ENCODE results near the gene FANCD2.
"Not testable (repeated sequence)": the region's sequence is repeated elsewhere in the genome, so short reads cannot be mapped to it uniquely, and the experiment has no call there.

FANCD2 gene

DNA sequence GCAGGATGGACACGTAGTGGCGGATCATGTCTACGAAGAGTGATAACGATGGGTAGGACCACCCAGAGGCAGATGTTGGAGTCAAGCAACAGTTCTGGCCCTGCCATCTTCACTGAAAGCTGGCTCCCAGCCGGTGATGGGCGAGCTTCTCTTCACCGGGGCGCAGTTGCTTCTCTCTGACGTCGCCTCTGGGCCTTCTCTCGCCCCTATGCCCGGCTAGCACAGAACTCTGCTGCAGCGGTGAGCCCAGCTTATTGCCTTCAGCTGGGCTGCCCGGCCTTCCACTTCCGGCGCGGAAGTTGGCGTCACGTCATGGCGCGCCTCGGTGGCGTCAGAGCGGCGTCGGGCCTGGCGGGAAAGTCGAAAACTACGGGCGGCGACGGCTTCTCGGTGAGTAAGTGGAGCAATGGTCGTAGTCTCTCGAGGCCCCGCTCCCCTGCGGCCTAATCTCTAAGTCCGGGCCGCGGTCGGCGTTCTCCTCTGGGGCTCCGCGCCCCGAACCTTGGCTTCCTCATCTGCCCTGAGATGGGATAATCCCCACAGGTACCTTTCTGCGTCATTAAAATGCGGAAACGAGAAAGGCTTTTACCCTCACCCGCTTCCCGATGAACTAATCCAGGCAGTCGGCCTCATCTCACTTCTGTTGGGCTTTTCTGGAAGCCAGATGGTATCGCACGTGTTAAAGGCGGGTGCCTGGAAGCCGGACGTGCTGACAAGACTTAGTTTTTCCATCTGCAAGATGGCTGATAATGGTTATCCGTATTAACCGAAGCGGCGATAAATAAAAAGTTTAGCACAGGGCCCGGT lies at the start of gene FANCD2:
TSS of gene FANCD2 (plus strand) at position 354 of the 807 bp plus-strand sequence. CDS start 2,221 bp downstream, outside the sequence.
- DNase-seq = peak; percentile 37

DNA sequence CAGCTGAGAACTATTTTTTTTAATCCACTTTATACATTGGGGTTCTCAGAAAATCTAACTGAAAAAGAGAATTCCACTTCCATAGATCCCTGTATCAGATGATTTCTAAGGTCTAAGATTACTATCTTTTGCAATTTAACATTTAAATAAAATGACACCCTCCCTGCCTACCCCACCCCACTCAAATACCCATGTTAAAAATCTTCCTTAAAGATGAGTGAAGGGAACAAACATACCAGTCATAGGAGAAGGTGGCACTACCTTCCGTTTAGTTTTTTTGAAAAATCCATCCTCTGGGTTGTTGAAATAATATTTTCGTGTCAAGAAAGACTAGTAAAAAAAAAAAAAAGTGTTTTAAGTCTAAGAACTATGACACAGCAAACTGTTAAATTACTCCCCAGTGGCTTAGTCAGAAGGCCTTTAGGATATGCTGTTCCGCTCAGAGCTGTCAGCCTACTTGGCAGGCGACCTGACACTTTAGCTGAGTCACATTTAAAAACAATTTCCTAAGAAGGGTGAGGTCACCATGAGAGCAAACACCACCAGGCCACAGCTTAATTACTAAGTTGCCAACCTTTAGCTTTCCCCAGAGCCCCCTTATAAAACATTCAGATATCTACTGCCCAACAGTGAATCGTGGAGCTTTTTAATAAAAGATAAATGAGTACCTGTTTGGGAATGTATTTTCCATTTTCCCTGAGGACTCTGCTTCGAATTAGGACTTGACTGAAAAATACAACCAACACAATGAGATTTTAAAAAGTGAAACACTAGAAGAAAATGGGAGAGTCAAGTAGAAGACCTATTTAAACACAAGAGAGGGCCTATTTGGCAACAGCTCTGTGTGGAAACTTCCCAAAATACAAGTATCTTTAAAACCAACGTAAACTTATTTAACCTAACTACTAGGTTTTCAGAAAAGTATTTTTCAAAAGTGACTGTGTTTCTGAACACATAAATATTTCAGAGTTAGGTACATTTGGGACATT lies 49.2 kb upstream of the FANCD2 start:
- DNase-seq = no peak

DNA sequence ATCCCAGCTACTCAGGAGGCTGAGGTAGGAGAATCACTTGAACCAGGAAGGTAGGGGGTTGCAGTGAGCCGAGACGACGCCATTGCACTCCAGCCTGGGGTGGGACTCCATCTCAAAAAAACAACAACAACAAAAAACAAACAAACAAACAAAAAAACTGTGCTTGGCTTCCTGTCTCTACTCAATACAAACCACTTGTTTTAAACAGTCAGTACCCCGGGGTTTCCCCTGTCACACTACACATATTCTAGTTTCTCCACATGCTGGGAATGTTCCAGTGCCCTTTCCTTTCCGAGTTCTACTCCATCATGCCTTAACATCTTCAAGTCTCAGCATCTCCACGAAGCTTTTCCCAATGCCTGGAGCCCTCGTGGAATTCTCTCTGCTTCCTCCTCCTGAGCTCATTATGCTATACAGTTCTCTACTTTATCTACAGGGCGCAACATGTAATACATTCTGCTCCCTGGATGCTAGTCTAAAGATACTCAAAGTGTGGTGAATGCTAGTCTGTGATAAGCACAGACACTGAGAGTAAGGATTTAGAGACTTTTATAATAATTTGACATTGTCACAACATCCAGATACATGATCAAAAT lies 47.4 kb upstream of the FANCD2 start:
- no peak for DNase-seq

DNA sequence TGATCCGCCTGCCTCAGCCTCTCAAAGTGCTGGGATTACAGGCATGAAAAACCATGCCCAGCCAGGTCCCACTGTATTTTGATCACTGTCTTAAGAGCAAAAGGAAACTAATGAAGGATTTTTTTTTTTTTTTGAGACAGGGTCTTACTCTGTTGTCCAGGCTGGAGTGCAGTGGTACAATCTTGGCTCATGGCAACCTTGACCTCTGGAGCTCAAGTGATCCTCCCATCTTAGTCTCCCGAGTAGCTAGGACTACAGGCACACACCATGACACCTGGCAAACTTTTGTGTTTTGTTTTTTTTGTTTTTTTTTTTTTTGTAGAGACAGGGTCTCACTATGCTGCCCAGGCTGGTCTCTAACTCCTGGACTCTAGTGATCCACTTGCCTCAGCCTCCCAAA lies 46.0 kb upstream of the FANCD2 start:
- no peak for DNase-seq

DNA sequence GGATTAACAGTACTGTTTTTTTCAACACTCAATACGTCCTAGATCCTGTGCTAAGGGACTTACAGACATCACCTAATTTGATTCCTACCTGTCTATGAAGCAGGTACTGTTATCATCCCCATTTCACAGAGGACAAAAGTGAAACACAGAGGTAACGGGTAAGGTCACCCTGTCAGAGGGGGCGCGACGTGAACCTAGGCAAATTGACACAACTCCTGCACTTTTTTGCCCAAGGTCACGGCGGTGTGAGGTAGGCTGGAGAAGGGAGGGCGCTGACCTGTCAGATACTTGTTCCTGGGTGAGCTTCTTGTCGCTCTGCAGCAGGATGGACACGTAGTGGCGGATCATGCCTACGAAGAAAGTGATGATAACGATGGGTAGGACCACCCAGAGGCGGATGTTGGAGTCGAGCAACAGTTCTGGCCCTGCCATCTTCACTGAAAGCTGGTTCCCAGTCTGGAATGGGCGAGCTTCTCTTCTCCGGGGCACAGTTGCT lies 40.0 kb upstream of the FANCD2 start:
- DNase-seq = no peak

DNA sequence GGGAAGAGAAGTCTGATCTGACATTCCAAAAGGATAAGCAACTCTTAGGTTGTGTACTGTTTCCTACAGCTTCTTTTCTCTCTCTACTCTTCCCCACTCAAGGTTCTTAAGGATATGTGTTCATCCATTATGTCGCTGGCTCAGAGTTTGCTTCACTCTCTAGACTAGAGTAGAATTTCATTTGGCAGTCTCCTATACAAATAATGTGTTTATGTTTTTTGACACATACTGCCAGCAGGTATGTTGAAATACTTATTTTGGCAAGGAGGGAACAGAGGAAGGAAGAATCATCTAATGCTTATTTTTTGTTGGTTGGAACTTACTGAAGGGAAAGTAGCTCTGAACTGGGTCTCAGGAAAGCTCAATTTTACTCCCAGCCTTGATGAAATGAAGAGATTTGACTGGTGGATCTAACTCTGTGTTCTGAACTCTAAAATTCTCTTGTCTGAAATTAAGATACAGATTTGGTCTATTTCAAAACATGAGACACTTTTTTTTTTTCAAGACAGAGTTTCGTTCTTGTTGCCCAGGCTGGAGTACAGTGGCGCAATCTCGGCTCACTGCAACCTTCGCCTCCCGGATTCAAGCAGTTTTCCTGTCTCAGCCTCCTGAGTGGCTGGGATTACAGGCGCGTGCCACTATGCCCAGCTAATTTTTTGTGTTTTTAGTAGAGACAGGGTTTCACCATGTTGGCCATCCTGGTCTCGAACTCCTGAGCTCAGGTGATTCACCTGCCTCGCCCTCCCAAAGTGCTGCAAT lies 32.0 kb upstream of the FANCD2 start:
- no peak for DNase-seq

DNA sequence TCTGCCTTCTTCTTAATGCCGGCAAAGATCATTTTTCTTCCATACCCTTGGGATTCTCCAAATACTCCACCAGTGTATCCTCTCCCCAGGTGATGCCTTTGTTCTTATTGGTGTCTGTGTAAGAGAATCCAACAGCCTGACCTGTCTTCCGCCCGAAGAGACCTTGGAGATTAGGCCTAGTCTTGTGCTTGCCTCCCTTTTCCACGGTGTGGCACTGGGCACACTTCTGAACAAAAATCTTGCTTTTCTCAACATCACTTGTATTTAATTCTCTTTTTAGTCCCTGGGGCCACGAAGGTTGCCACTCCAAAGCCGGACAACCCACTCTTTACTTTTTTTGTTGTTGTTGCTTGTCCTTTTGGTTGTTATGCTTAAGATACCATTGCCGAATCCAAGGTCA lies 25.6 kb upstream of the FANCD2 start:
- no peak for DNase-seq

DNA sequence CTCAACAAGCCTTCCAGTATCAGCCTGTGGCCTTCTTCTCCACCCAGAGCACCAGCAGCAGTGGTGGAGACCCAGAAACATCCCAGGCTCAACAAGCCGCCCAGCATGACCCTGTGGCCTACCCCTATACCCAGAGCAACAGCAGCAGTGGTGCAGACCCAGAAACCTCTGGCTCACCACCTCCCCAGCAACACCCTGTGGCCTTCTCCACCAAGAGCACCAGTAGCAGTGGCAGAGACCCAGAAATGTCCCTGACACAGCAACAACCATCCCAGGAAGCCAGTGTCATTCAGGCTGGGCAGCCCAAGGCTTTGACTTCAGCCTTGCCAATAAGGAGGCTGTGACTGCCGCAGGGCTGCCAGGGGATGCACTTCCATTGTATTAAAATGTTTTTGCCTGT lies 23.3 kb upstream of the FANCD2 start:
- no peak for DNase-seq

DNA sequence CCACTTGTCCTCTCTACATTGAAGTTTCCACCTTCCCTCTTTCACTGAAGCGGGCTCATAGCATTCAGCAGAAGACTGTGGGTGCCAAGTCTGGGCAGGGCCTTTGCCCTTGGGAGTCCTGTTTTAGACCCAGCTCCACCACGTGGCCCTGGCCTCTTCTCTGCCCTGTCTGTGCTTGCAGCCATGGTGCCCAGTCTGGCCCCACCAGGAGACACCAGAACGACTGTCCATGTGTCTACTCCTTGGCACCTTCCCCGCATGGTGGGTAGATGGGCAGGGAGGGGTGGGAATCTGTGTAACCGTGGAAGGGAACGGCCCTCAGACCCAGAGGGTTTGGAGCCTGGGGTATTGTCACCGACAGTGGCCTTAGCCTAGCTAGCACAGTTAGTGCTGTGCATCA lies 21.7 kb upstream of the FANCD2 start:
- no peak for DNase-seq

DNA sequence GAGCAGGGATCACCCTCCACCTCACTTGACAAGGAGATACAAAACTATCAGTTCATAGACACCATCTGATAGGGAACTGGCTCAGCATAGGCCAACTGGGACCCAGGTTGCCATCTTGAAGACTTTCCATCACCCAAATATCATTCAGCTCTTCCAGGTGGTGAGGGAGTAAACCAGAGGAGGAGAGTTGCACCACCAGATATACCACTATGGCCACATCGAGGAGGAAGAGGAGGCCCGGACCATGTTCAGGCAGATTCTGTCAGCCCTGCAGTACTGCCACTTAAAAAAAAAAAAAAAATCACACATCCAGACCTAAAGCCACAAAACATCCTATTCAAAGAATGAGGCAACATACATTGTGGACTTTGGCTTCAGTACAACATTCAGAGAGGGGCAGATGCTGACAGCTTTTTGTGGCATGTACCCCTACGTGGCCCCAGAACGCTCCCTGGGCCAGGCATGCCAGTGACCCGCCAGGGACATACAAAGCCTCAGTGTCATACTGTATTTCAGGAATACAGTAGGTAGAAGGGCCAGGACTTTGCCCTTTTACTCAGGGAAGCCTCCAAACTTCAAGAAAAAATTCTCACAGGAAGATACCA lies 21.2 kb upstream of the FANCD2 start:
- no peak for DNase-seq

DNA sequence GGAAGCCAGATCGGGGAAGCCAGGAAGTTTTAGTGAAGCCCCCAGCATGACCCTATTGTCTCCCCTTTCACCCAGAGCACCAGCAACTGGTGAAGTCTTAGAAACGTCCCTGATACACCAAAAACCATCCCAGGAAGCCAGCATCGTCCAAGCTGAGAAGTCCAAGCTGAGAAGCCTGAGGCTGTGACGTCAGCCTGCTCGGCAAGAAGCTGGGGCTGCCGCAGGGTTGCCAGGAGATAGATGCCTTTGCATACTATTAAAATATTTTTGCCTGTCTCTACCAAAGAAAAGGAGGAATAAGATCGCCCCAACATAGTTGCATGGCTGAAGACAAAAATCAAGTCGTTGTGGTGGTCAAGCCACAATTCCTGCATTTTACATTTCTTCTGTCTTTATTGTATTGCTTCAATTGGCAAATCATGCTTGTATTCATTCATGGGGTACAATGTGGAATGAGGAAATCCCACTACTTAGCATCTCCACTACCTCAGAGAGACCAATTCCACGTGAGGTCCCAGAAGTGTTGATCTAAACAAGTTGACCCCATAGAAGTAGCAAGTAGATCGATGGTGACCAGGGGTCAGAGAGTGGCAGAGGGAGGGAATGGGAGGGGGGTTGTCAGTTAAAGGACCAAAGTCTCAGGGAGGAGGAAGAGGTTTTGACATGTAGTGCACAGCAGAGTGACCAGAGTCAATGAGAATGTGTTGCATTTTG lies 20.0 kb upstream of the FANCD2 start:
- no peak for DNase-seq

DNA sequence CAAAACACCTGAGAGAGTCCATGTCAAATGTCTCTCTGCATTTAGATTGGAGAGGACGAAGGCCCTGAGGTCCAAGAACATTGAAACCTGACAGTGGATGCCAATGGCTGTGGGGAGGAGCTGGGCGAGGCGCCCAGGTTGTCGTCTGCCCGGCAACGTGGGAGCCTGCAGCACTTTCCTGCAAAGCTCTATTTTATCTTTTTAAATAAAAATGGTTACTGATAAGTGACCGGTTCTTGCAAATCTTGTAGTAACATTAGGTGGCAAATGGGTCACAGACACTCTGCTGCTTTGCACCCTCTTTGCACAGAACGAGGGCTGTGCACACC lies 19.5 kb upstream of the FANCD2 start:
- no peak for DNase-seq

DNA sequence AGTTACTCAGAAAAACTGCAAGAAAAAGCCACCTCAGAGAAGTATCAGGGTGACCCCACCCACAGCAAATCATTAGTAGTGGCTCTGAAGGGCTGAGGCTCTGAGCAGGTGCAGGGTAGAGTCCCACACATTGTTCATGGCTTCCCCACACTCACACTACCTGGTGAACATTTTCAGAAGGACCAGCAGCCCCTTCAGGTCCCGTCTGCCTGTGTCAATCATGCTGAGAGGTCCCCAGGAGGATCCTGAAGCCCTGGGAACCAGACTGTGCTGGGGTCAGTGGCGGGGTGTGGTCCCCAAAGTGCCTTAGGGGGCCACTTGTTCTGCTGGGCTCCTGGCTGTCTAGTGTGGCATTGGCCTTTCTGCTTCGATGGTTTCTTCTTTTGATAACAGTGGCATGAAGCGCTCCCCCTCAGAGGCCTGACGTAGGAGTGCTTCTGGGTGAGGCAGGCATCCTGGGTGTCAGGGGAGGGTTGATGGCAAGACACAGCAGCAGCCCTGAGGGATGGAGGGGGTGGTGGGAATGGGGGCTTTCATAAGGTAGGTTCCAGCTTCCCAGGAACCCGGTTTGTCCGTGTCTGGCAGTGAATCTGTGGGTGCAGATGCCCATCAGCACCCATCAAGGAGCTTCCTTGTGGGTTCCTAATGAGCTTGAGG lies 19.0 kb upstream of the FANCD2 start:
- no peak for DNase-seq

DNA sequence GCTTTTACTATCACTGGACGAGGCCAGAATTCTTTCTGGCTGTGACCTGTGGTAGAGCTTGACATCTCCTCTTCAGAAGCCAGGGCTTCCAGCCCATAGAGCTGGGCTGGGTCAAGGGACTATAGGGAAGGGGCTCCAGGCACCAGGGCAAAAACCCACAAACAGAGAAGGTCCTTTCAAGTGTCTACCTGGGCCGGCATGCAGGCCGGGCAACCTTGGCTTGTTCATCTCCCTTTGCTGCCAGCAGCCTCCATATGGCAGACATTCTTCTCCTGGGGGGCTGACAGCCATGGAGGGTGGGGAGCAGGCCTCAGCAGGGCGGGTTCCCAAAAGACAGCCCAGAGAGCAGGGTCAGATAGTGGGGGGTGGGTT lies 18.0 kb upstream of the FANCD2 start:
- not testable (repeated sequence) for DNase-seq

DNA sequence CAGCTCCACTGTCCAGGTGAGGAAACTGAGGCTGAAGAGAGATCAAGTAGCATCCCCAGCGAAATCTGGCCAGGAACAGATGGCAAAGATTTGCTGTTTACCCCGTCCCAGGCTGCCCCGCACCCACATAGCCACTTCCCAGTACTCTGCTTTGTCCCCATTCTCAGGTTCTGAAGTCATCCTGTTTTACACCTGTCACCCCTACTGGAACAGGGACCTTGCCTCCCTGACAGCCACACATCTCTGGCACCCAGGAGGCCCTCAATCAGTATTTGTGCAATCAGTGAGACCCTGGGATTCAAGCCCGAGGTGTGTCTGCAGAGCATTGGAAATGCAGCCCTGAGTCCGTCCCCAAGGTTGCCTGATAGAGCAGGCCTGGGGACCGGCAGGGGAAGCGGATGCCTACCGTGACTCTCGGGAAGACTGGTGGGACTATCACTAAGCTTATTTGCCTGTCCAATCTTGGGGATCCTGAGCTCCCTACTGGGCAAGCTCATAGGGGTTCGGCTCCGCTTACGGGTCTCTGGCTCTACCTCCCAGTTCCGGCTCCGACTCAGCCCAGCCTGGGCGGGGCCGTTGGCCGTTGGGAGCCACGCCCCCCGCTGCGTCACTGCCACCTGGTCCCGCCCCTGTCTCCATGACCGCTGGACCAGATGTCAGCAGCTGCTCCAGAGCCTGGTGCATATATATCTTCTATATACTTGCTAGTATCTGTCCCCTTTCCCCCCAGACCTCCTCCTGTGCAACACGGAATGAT lies 17.5 kb upstream of the FANCD2 start:
- no peak for DNase-seq

DNA sequence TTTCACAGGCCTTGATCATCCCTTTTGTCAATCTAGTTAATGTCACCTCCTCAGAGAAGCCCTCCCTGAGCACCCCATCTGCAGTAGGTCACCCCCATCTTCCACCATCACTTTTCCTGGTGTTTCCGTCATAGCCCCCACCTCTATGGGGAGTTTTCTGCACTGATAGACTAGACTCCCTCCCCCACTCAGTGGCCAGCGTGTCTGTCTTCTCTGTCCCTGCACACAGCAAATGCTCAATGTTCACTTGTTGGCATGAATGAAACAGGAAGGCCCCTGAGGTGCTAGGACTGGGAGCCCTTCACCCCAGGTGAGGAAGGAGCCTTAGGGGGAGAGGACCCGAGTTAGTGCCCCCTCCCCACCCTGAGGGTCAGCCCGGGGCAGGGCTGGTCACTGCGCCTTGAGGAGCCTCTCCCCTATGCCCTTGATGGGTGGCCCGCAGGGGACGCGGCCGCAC lies 15.8 kb upstream of the FANCD2 start:
- DNase-seq = no peak

DNA sequence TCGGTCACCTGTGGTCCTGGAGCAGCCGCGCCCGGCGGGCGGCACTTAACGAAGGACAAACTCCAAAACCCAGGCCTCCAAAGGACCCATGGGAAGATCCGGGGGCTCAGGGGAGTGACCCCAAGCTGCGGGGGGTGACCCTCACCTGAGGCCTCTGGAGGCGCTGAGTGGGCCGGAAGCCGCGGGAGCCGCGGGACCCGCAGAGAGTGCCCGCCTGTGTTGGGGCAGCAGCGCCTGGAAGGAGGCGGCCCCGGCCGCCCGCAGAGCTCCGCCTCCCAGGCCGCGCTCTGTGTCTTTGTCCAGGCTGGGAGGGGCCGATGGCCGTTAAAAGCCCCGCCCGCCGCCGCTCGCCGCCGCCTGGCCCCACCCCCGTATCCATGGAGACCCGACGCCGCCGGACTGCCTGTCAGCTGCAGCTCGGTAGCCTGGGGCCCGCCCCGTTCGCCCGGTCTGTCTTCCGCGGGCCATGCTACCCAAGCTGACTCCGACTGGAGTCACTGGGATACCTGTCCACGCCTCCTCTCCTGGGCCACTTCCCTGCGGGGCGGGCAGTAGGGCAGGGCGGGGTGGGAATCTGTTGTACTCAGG lies 15.3 kb upstream of the FANCD2 start:
- peak; percentile 39 for DNase-seq

DNA sequence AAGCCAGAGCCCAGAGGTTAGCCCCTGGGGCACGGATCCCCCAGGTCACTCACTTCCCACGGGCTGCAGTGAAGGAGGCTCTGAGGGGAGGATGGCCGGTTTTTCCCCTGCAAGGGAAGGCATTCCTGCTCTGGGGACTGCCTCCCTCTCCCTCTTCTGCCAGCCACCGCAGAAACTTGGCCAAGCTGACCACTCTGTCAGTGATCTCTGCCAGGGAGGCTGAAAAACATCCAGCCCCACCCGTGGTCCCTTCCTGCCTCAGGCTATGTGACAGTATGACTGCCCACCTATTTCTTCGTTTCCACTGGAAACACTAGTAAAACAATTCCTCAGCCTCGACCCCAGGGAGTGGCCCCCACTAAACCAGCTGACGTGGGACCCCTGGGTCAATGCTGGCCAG lies 14.6 kb upstream of the FANCD2 start:
- no peak for DNase-seq

DNA sequence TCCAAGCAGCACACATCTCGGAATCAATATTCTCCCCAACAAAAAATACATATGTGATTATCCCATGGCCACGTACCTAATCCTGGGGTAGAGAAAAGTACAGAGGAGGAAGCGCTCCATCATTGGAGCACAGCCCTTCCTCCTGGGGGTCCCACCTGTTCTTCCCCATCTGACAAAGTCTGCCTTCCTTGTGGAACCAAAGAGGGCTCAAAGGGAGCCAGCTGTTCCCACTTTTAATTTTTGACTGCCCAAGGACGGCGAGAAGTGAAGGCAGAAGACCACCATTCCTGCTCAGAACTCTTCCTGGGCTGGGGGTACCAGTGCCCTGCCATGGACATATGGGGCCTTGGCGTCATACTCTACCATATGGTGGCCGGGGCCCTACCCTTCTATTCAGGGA lies 14.1 kb upstream of the FANCD2 start:
- no peak for DNase-seq

DNA sequence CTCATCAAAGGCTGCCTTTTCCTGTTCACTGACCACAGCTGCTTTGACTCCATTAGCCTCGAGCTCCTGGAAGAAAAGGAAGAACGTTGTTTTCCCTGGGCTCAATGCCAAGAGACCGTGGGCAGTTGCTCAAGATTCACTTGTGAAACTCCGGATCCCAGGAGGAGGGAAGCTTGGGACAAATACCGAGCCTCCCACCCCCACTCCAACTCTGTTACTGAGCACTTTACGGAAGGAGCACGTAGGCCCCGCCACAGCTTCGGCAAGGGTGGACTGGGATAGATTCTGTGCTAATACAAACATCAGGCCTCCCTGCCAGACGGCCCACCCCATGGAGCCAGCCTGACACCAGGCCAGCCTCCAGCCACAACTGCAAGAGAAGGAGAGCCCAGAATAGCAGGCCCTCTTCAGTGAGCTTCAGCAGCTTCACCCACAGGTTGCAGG lies 10.8 kb upstream of the FANCD2 start:
- DNase-seq = no peak
